H1 (cell line): ENCODE results near the gene TIMM10B. TPM values are rescaled to one million over a fixed set of nuclear protein-coding genes. Genes with fewer than 3 reads are reported as not detected.
A peak's percentile ranks its signal among the peaks of the same experiment; 100 is the strongest.

Experiments
- BRCA1 ChIP-seq: IDR thresholded peaks from 2 replicates; pipeline ENCODE4 v1.6.1; 2012; ENCODE audit warnings: low read depth, low read length, improper control_type of control experiment
- CBX8 ChIP-seq: fragments of 300-800, 300-1000 bp; sonication (generic); IDR thresholded peaks from 2 replicates; pipeline ENCODE4 v1.7.1; 2016; ENCODE audit warnings: low read depth, low read length, borderline replicate concordance
- CHD1 ChIP-seq: IDR thresholded peaks from 2 replicates; pipeline ENCODE4 v1.6.1; 2012; ENCODE audit warnings: low read depth, low read length, improper control_type of control experiment
- EGR1 ChIP-seq: IDR thresholded peaks from 2 replicates; pipeline ENCODE4 v1.6.1; 2011; ENCODE audit warnings: low read depth, low read length, borderline replicate concordance
- EZH2 ChIP-seq: fragments of 200-600 bp; sonication (generic); IDR thresholded peaks from 2 replicates; pipeline ENCODE4 v1.7.1; 2012; ENCODE audit warnings: low read depth, mild to moderate bottlenecking, moderate library complexity, low read length, inconsistent platforms; ENCODE audit not compliant: severe bottlenecking
- FOSL1 ChIP-seq: IDR thresholded peaks from 2 replicates; pipeline ENCODE4 v1.6.1; 2011; ENCODE audit warnings: mild to moderate bottlenecking, low read depth, low read length, moderate library complexity; ENCODE audit not compliant: insufficient read depth
- HDAC2 ChIP-seq, 2 experiments: fragments of 300-600 bp in 1 of 2; sonication (generic) in 1 of 2; IDR thresholded peaks; 2 replicates each; pipeline ENCODE4 v1.6.1; 2011 to 2012; ENCODE audit warnings: low read depth in 2 of 2, low read length in 2 of 2, mild to moderate bottlenecking in 2 of 2, moderate library complexity in 2 of 2, borderline replicate concordance in 1 of 2, inconsistent platforms in 1 of 2
- HDAC6 ChIP-seq: IDR thresholded peaks from one replicate; pipeline ENCODE4 v1.7.1; 2012; ENCODE audit warnings: low read depth, mild to moderate bottlenecking, inconsistent platforms, low read length, moderate library complexity
- JUND ChIP-seq: IDR thresholded peaks from 2 replicates; pipeline ENCODE4 v1.6.1; 2011; ENCODE audit warnings: mild to moderate bottlenecking, improper control_type of control experiment, low read length
- KDM4A ChIP-seq: IDR thresholded peaks from one replicate; pipeline ENCODE4 v1.7.1; 2012; ENCODE audit warnings: low read depth, mild to moderate bottlenecking, moderate library complexity, low read length, inconsistent platforms; ENCODE audit not compliant: severe bottlenecking
- KDM5A ChIP-seq: fragments of 200-600 bp; IDR thresholded peaks from 2 replicates; pipeline ENCODE4 v1.7.1; 2012; ENCODE audit warnings: mild to moderate bottlenecking, low read length, inconsistent platforms, mixed read lengths
- MAFK ChIP-seq: IDR thresholded peaks from 2 replicates; pipeline ENCODE4 v1.6.1; 2012; ENCODE audit warnings: low read depth, mild to moderate bottlenecking, improper control_type of control experiment, low read length
- NRF1 ChIP-seq: IDR thresholded peaks from 2 replicates; pipeline ENCODE4 v1.6.1; 2011; ENCODE audit warnings: mild to moderate bottlenecking, low read depth, low read length, improper control_type of control experiment
- POLR2A ChIP-seq, 2 experiments: IDR thresholded peaks; 1 replicate in 1 of 2; 2 replicates in 1 of 2; pipeline ENCODE4 v1.6.1; 2011; ENCODE audit warnings: low read depth in 2 of 2, low read length in 2 of 2, mild to moderate bottlenecking in 2 of 2; ENCODE audit errors: control extremely low read depth in 1 of 2
- SIRT6 ChIP-seq: IDR thresholded peaks from one replicate; pipeline ENCODE4 v1.7.1; 2012; ENCODE audit warnings: low read length, inconsistent platforms
- SIX5 ChIP-seq: IDR thresholded peaks from 2 replicates; pipeline ENCODE4 v1.6.1; 2011; ENCODE audit warnings: mild to moderate bottlenecking, low read depth, low read length
- TAF1 ChIP-seq: IDR thresholded peaks from 2 replicates; pipeline ENCODE4 v1.6.1; 2011; ENCODE audit warnings: mild to moderate bottlenecking, low read depth, low read length
- TAF7 ChIP-seq: optimal IDR thresholded peaks from 2 replicates; pipeline ENCODE3; 2011; ENCODE audit warnings: low read depth, mild to moderate bottlenecking, inconsistent platforms, low read length, moderate library complexity, borderline replicate concordance
- TBP ChIP-seq: IDR thresholded peaks from 2 replicates; pipeline ENCODE4 v1.6.1; 2011; ENCODE audit warnings: low read depth, low read length, improper control_type of control experiment
- polyA plus RNA-seq, 7 experiments: library from polyadenylated mRNA; depleted of rRNA in 3 of 7; stranded (reverse) in 5 of 7; unstranded in 2 of 7; fragments of >200 nt in 5 of 7; fragments of 200-250 nt in 2 of 7; gene quantifications; 1 replicate in 5 of 7; 2 replicates in 1 of 7; 4 replicates in 1 of 7; pipeline versions ENCODE4 v1.2.1 to v1.2.3, GENCODE V29; 2011 to 2013; ENCODE audit warnings: missing spikeins in 2 of 7, mixed read lengths in 2 of 7
- total RNA-seq: library from RNA; stranded (reverse); fragmentation: NEBNext Ultra II Directional; extraction: Animal tissue kit (Norgen Biotek cat#: 25700); gene quantifications from 2 replicates; pipeline ENCODE4 v1.2.1, GENCODE V29; 2021

Gene TIMM10B
- total and polyA plus RNA-seq, 2 of the 8 experiments (the other 6 are each of a cell fraction or from before 2014, with no cell fraction given) = 38.2 to 47.8 TPM

DNA sequence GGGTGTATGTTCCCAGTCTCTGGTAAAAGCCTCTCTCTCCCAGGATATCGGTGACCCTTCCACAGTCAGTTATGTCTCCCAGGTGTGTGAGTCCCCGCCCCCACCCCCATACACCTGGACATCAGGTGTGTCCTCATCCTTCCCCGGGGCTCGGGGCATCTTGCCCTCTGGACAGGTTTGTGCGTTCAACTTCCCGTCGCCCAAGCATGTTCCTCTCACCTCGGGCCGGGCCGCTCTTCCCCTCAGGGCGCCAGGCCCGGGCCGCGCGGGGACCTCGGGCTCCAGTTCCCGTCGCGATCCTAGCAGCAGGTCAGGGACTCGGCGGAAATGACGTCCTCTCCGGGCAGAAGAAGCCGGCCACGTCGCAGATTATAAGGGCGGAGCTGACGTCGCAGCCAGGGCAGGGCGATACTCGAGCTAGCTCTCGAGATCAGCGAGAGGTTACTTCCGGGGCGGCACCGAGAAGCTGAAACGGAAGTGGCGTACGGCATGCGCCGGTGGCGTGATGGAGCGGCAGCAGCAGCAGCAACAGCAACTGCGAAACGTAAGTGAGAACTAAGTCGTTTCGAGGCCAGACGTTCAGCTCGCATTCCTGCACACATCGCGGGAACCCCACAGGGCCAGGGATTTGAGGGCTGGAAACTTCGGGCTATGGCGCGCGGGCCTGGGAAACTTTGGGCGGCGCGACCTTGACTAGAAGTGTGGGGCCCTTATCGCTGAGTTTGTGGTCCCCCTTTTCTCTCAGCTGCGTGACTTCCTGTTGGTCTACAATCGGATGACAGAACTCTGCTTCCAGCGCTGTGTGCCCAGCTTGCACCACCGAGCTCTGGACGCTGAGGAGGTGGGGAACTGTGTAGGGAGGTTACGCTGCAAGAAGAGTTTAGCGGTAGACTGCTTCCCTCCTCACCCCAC, at the start of gene TIMM10B, which contains the start of gene ARFIP2 (continued):
- TF ChIP-seq CHD1 = no peak
- TF ChIP-seq BRCA1 = peak; percentile 51
- TF ChIP-seq HDAC2 (IDR thresholded peaks at IDR 0.05; ENCODE audit: borderline replicate concordance in 1 of 2, low read depth in 2 of 2, low read length in 2 of 2) = 0 out of 4 replicates have a peak, but pooled peaks of 1 of the 2 experiments have one; percentile 48
- TF ChIP-seq CBX8 = no peak
- no peak for TF ChIP-seq EGR1
- TF ChIP-seq POLR2A (IDR thresholded peaks at IDR 0.05; ENCODE audit: control extremely low read depth in 1 of 2, low read depth in 2 of 2, low read length in 2 of 2) = peak; percentile 76 to 90
- TF ChIP-seq TAF7 = peak; percentile 10
- peak; percentile 71; the same call in 1 of the 2 replicates for TF ChIP-seq JUND
- no peak for TF ChIP-seq FOSL1
- no peak for TF ChIP-seq MAFK
- TF ChIP-seq TAF1 = peak; percentile 89
- peak; percentile 61; the same call in 1 of the 2 replicates for TF ChIP-seq KDM5A
- peak; percentile 84; the same call in 1 of the 2 replicates for TF ChIP-seq TBP
- TF ChIP-seq SIX5 = peak; percentile 14; the same call in 1 of the 2 replicates
- no peak for TF ChIP-seq EZH2
- no peak for TF ChIP-seq HDAC6
- no peak for TF ChIP-seq NRF1
- no peak for TF ChIP-seq KDM4A
- TF ChIP-seq SIRT6 = no peak
